A549 (cell line): ENCODE measurements around the gene KIAA2012. TPM values are rescaled to one million over a fixed set of nuclear protein-coding genes. Genes with fewer than 3 reads are reported as not detected.

Experiments used
- ATAC-seq, 2 experiments: fragments of 200-7000 bp in 1 of 2; fragments of >200 bp in 1 of 2; cut with Nextera tagmentation in 1 of 2; cut with Tn5 transposase in 1 of 2; 3 replicates each; pipeline versions ENCODE4 v1.8.0 to v1.9.1; 2018 to 2020; ENCODE audit warnings: mild to moderate bottlenecking in 1 of 2, moderate library complexity in 1 of 2
- CTCF ChIA-PET: fragments of 300-600 bp; sonication (Branson Sonifier 250); formaldehyde crosslinking; extraction: SDS; loops from one replicate; lab custom pipeline; 2021; ENCODE audit warnings: antibody characterized with exemption, inconsistent platforms; lab: Yijun Ruan, JAX
- POLR2A ChIA-PET: fragments of 350-600 bp; formaldehyde crosslinking; extraction: SDS; loops from one replicate; lab custom pipeline; 2021; ENCODE audit warnings: antibody characterized with exemption, inconsistent platforms; lab: Yijun Ruan, JAX
- DNase-seq, 2 experiments: peaks; one replicate each; pipeline versions ENCODE4 v3.0.0 to v3.0.0-alpha.2; 2011 to 2016; ENCODE audit warnings: low read depth in 1 of 2, low spot score in 1 of 2
- FAIRE-seq: peaks from 2 replicates; lab custom pipeline; 2011; peaks lifted over from hg19 to GRCh38; lab: Jason Lieb, UNC
- H3K27ac ChIP-seq, 2 experiments: fragments of >200 bp; sonication (Bioruptor Twin); formaldehyde crosslinking; 3 replicates each; pipeline ENCODE4 v1.5.1; 2016 to 2017
- H3K4me1 ChIP-seq: fragments of >200 bp; sonication (Bioruptor Twin); formaldehyde crosslinking; 3 replicates; pipeline ENCODE4 v1.6.1; 2016
- H3K4me2 ChIP-seq: fragments of >200 bp; sonication (Bioruptor Twin); formaldehyde crosslinking; 3 replicates; pipeline ENCODE4 v1.6.1; 2016
- H3K4me3 ChIP-seq: fragments of >200 bp; sonication (Bioruptor Twin); formaldehyde crosslinking; 3 replicates; pipeline ENCODE4 v1.5.1; 2016
- H3K9me3 ChIP-seq: fragments of >200 bp; sonication (Bioruptor Twin); formaldehyde crosslinking; 3 replicates; pipeline ENCODE4 v1.6.1; 2016
- CEBPB ChIP-seq, 2 experiments: fragments of >200 bp in 1 of 2; sonication (Bioruptor Twin) in 1 of 2; formaldehyde crosslinking in 1 of 2; IDR thresholded peaks; 2 replicates each; pipeline ENCODE4 v1.6.1; 2012 to 2016
- E2F6 ChIP-seq: IDR thresholded peaks from 2 replicates; pipeline ENCODE4 v1.6.1; 2012; ENCODE audit warnings: low read depth, borderline replicate concordance
- EHMT2 ChIP-seq: fragments of 200-600 bp; sonication (generic); IDR thresholded peaks from 2 replicates; pipeline ENCODE4 v1.6.1; 2016; ENCODE audit warnings: antibody characterized with exemption, low read depth, mild to moderate bottlenecking, moderate library complexity
- FOXS1 ChIP-seq: fragments of 250-450 bp; sonication (Bioruptor Pico); IDR thresholded peaks from 2 replicates; pipeline ENCODE4 v1.5.0; 2020; ENCODE audit warnings: mild to moderate bottlenecking, moderate library complexity
- HEYL ChIP-seq: fragments of 250-450 bp; sonication (Bioruptor Pico); IDR thresholded peaks from 2 replicates; pipeline ENCODE4 v1.8.0; 2021; ENCODE audit warnings: mild to moderate bottlenecking, moderate library complexity
- HOXB5 ChIP-seq: fragments of 250-450 bp; sonication (Bioruptor Pico); IDR thresholded peaks from 2 replicates; pipeline ENCODE4 v1.5.0; 2020; ENCODE audit warnings: mild to moderate bottlenecking, moderate library complexity
- JUN ChIP-seq, 2 experiments: fragments of >200 bp; sonication (Bioruptor Twin); formaldehyde crosslinking; IDR thresholded peaks; 2 replicates in 1 of 2; 3 replicates in 1 of 2; pipeline ENCODE4 v1.6.1; 2016 to 2017
- JUNB ChIP-seq: fragments of >200 bp; sonication (Bioruptor Twin); formaldehyde crosslinking; IDR thresholded peaks from 2 replicates; pipeline ENCODE4 v1.6.1; 2016
- KDM1A ChIP-seq: fragments of 200-600 bp; sonication (generic); IDR thresholded peaks from 2 replicates; pipeline ENCODE4 v1.6.1; 2016; ENCODE audit warnings: low read depth, mild to moderate bottlenecking
- PHF8 ChIP-seq: fragments of 200-600 bp; sonication (generic); IDR thresholded peaks from 2 replicates; pipeline ENCODE4 v1.6.1; 2016; ENCODE audit warnings: low read depth, mild to moderate bottlenecking, antibody characterized with exemption, moderate library complexity, borderline replicate concordance
- POLR2A ChIP-seq: IDR thresholded peaks from 2 replicates; pipeline ENCODE4 v1.6.1; 2012; ENCODE audit warnings: mild to moderate bottlenecking, low read length
- RARB ChIP-seq: fragments of 250-450 bp; sonication (Bioruptor Pico); IDR thresholded peaks from 2 replicates; pipeline ENCODE4 v1.8.0; 2021; ENCODE audit warnings: mild to moderate bottlenecking, moderate library complexity
- REST ChIP-seq: fragments of 200-600 bp; sonication (generic); IDR thresholded peaks from 2 replicates; pipeline ENCODE4 v1.6.1; 2016; ENCODE audit warnings: antibody characterized with exemption, mild to moderate bottlenecking, moderate library complexity
- RFX5 ChIP-seq: fragments of 450-650 bp; IDR thresholded peaks from 2 replicates; pipeline ENCODE4 v1.7.1; 2014; ENCODE audit warnings: antibody characterized with exemption, mild to moderate bottlenecking, moderate library complexity
- ZC3H11A ChIP-seq: fragments of 450-650 bp; IDR thresholded peaks from 2 replicates; pipeline ENCODE4 v1.6.1; 2014; ENCODE audit warnings: antibody characterized with exemption, mild to moderate bottlenecking
- WGBS: methylation state at CpG from one replicate; pipeline ENCODE4 v1.1.6; 2017; ENCODE audit errors: missing lambda C conversion rate; 5-methylcytosine and 5-hydroxymethylcytosine counted together
- polyA plus RNA-seq, 4 experiments: library from polyadenylated mRNA; depleted of rRNA in 3 of 4; stranded (reverse); fragments of >200 nt; fragmentation: RNase III in 1 of 4; extraction: RNeasy Plus Mini Kit Qiagen cat#74134 plus additional on column Dnase treatment in 1 of 4; gene quantifications; 2 replicates in 3 of 4; 3 replicates in 1 of 4; pipeline ENCODE4 v1.2.3, GENCODE V29; 2011 to 2017
- TF ChIP-seq, protein P1 (sequence below): fragments of 250-450 bp; sonication (Bioruptor Pico); IDR thresholded peaks from 2 replicates; pipeline ENCODE4 v1.5.0; 2020; ENCODE audit warnings: low read depth, mild to moderate bottlenecking, moderate library complexity
- TF ChIP-seq, protein P2 (sequence below): fragments of 250-450 bp; sonication (Bioruptor Pico); IDR thresholded peaks from 2 replicates; pipeline ENCODE4 v1.5.0; 2021; ENCODE audit warnings: mild to moderate bottlenecking, moderate library complexity, borderline replicate concordance

Gene KIAA2012
- polyA plus RNA-seq, 2 of the 4 experiments (the other 2 are of a cell fraction), result 0.01 to 0.04 TPM

DNA sequence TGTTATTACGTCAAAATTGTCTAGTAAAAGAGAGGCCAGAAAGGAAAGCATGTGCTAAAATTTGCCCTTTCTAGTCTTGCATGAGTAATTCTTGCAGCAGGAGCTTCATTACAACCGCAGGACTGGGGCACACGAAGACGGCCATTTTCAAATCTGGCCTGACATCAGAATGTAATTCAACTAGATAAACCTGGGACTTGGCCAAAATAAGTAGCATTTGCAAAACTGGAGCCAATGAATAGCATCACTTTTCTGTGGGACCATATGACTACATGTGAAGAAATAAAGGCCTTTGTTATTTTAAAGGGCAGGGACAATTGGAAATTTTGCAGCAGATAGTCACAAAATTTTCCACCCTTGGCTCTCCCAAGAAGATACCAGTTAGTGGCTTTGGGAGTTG lies 42.4 kb upstream of the KIAA2012 start (continued):
- no peak for TF ChIP-seq REST
- no peak for TF ChIP-seq KDM1A

DNA sequence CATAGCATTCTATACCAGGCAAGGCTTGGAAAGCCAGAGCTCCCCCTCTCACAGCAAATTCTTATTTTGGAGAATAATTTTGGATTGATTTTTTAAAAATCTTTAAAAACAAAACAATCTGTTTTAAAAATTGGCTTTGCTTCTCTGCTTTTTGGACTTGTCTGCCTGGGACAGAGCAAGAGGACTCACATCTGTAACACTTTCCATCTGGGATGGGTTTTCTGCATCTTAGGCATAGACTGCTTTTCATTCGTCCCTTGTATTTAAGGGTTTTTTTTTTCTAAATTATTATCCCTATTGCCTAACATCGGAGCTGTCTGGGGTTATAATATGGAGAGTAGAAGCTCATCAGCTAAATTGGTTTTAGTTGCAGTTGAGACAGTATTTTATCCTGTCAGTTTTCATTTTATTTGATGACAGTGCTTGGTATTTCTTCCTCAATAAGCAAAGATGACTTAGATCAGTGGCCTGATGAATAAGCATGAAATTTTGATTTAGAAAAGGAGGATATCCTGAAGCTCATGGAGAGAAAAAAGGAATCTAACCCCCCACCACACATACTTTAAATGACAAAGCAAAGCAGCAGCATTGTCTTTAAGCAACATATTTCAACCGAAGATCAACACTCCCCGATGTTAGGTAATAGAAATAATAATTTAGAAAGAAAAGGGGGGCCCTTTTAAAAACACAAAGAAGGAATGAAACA lies 41.7 kb upstream of the KIAA2012 start:
- peaks cover 12% of the 10 kb centered on the region; the same call in 2 of the 3 replicates for H3K4me1 ChIP-seq
- POLR2A ChIA-PET, result no interaction called here
- no peak overlapping the region for H3K27ac ChIP-seq
- DNase-seq (no peak), ATAC-seq (no peak), FAIRE-seq (no peak)
- 88% methylated on average over 4 of the region's 4 CpGs for WGBS
- no peak overlapping the region for H3K4me3 ChIP-seq
- no peaks in the 10 kb centered on the region for H3K9me3 ChIP-seq
- H3K4me2 ChIP-seq, result no peak overlapping the region; the same call in 2 of the 3 replicates
- CTCF ChIA-PET, result interaction anchor here (0.7 to 1.7 kb wide), 3 partner anchors 25 to 237 kb away, joined by 3 to 5 read pairs (median 5); no protein-coding TSS in a partner anchor
- TF ChIP-seq E2F6 (no peak), HEYL (CRISPR knock-in tag) (no peak), JUN (IDR thresholded peaks at IDR 0.05) (no peak), PHF8 (no peak), FOXS1 (CRISPR knock-in tag) (no peak), HOXB5 (CRISPR knock-in tag) (no peak), REST (no peak), JUNB (no peak), RFX5 (no peak), POLR2A (no peak), EHMT2 (no peak), CEBPB (IDR thresholded peaks at IDR 0.05) (no peak), ZC3H11A (no peak), RARB (no peak)
- TF ChIP-seq, protein P1, sequence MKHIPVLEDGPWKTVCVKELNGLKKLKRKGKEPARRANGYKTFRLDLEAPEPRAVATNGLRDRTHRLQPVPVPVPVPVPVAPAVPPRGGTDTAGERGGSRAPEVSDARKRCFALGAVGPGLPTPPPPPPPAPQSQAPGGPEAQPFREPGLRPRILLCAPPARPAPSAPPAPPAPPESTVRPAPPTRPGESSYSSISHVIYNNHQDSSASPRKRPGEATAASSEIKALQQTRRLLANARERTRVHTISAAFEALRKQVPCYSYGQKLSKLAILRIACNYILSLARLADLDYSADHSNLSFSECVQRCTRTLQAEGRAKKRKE, result no peak
- TF ChIP-seq, protein P2, sequence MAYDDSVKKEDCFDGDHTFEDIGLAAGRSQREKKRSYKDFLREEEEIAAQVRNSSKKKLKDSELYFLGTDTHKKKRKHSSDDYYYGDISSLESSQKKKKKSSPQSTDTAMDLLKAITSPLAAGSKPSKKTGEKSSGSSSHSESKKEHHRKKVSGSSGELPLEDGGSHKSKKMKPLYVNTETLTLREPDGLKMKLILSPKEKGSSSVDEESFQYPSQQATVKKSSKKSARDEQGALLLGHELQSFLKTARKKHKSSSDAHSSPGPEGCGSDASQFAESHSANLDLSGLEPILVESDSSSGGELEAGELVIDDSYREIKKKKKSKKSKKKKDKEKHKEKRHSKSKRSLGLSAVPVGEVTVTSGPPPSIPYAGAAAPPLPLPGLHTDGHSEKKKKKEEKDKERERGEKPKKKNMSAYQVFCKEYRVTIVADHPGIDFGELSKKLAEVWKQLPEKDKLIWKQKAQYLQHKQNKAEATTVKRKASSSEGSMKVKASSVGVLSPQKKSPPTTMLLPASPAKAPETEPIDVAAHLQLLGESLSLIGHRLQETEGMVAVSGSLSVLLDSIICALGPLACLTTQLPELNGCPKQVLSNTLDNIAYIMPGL, result no peak
